DOHH2 (cell line): ENCODE data around the gene NTNG1.

ENCODE experiments used
- H3F3A ChIP-seq: fragments of 200-600 bp; sonication (generic), shearing (Covaris generic); 2 replicates; pipeline ENCODE4 v1.6.0; 2016; ENCODE audit warnings: antibody characterized with exemption, mild to moderate bottlenecking; ENCODE audit not compliant: control insufficient read depth, insufficient read depth
- H3K27ac ChIP-seq: fragments of 200-600 bp; sonication (generic); 2 replicates; pipeline ENCODE4 v1.5.1; 2014; ENCODE audit warnings: low read depth, mild to moderate bottlenecking, low read length, moderate library complexity
- H3K27me3 ChIP-seq: fragments of 200-600 bp; sonication (generic); 2 replicates; pipeline ENCODE4 v1.6.1; 2014; ENCODE audit warnings: mild to moderate bottlenecking, low read length, mixed read lengths; ENCODE audit not compliant: control insufficient read depth
- H3K36me3 ChIP-seq: fragments of 200-600 bp; sonication (generic); 2 replicates; pipeline ENCODE4 v1.6.1; 2014; ENCODE audit warnings: mild to moderate bottlenecking, low read length, moderate library complexity, mixed read lengths; ENCODE audit not compliant: control insufficient read depth
- H3K4me1 ChIP-seq: fragments of 200-600 bp; sonication (generic); 2 replicates; pipeline ENCODE4 v1.6.1; 2014; ENCODE audit warnings: mild to moderate bottlenecking, low read length, mixed read lengths; ENCODE audit not compliant: control insufficient read depth
- H3K4me2 ChIP-seq: fragments of 200-600 bp; sonication (generic); 2 replicates; pipeline ENCODE4 v1.6.0; 2014; ENCODE audit warnings: mild to moderate bottlenecking, low read length, moderate library complexity
- H3K4me3 ChIP-seq: fragments of 200-600 bp; sonication (generic); 2 replicates; pipeline ENCODE4 v1.5.1; 2014; ENCODE audit warnings: mild to moderate bottlenecking, low read length, mixed read lengths
- H3K79me2 ChIP-seq: fragments of 200-600 bp; sonication (generic); 2 replicates; pipeline ENCODE4 v1.6.1; 2014; ENCODE audit warnings: mild to moderate bottlenecking, low read length, mixed read lengths; ENCODE audit not compliant: control insufficient read depth
- H3K9me2 ChIP-seq: fragments of 200-600 bp; sonication (generic); replicated peaks from 2 replicates; pipeline ENCODE4 v1.6.1; 2014; ENCODE audit warnings: mild to moderate bottlenecking, low read length, mixed read lengths; ENCODE audit not compliant: control insufficient read depth
- H3K9me3 ChIP-seq: fragments of 200-600 bp; sonication (generic); 2 replicates; pipeline ENCODE4 v1.6.1; 2014; ENCODE audit warnings: antibody characterized with exemption, low read length, mixed read lengths; ENCODE audit not compliant: control insufficient read depth, insufficient read depth
- H4K20me1 ChIP-seq: fragments of 200-600 bp; sonication (generic); 2 replicates; pipeline ENCODE4 v1.6.0; 2014; ENCODE audit warnings: low read depth, mild to moderate bottlenecking, antibody characterized with exemption, low read length, moderate library complexity; ENCODE audit not compliant: control insufficient read depth, insufficient read depth
- CTCF ChIP-seq: fragments of 200-600 bp; sonication (generic); IDR thresholded peaks from one replicate; pipeline ENCODE4 v1.5.1; 2014; ENCODE audit warnings: antibody characterized with exemption, mild to moderate bottlenecking, low read depth, low read length; ENCODE audit not compliant: poor library complexity, severe bottlenecking
- EZH2phosphoT487 ChIP-seq: fragments of 200-600 bp; sonication (generic); IDR thresholded peaks from 2 replicates; pipeline ENCODE4 v1.6.1; 2017; ENCODE audit warnings: borderline replicate concordance, mild to moderate bottlenecking, antibody characterized with exemption, low read length, moderate library complexity, mixed read lengths

The NTNG1 gene

GRCh38 chr1:107450899-107451664, 310.2 kb downstream of the NTNG1 start:
- H3K4me2 ChIP-seq, result peak overlapping the region; percentile 73
- no peaks in the 10 kb centered on the region for H3K9me2 ChIP-seq
- no peaks in the 10 kb centered on the region for H3K27me3 ChIP-seq
- no peaks in the 10 kb centered on the region for H3K9me3 ChIP-seq
- 0 out of 2 replicates have a peak, but pooled peaks cover 2% of the 10 kb centered on the region for H3K36me3 ChIP-seq
- peaks cover 11% of the 10 kb centered on the region for H3F3A ChIP-seq
- peak overlapping the region; percentile 88 for H3K27ac ChIP-seq
- TF ChIP-seq CTCF (no peak), EZH2phosphoT487 (no peak)
- no peaks in the 10 kb centered on the region for H4K20me1 ChIP-seq
- peak overlapping the region; percentile 58 for H3K4me3 ChIP-seq
- peaks cover 73% of the 10 kb centered on the region for H3K4me1 ChIP-seq
- no peaks in the 10 kb centered on the region for H3K79me2 ChIP-seq

DNA sequence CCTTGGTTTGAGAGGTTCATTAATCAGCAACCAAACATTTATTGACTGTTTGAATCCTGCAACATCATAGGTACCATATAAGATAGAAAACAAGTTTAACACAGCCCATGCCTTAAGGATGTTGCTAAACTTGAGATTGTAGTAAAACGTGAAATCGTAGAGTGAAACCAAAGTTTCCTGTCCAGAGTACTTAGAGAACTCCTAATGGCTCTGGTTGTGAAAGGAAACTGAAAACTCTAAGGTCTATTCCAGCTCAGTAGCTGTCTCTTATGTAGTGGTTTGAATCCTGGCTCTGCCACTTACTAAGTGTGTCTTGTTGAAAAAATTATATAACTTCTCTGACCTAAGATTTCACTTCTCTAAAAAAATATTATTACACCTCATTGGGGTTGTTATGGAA, 310.9 kb downstream of the NTNG1 start:
- Histone ChIP-seq H4K20me1 (no peaks in the 10 kb centered on the region), H3K4me3 (peak overlapping the region; percentile 58), H3K79me2 (no peaks in the 10 kb centered on the region), H3K4me2 (peak overlapping the region; percentile 73), H3K9me2 (no peaks in the 10 kb centered on the region), H3K4me1 (peaks cover 67% of the 10 kb centered on the region), H3F3A (peaks cover 11% of the 10 kb centered on the region), H3K9me3 (no peaks in the 10 kb centered on the region), H3K27ac (peak overlapping the region; percentile 88), H3K36me3 (0 out of 2 replicates have a peak, but pooled peaks cover 2% of the 10 kb centered on the region), H3K27me3 (no peaks in the 10 kb centered on the region)
- TF ChIP-seq CTCF (no peak), EZH2phosphoT487 (no peak)

GRCh38 chr1:107454791-107455190, 314.0 kb downstream of the NTNG1 start:
- TF ChIP-seq CTCF (no peak), EZH2phosphoT487 (no peak)
- H3F3A ChIP-seq, result peaks cover 9% of the 10 kb centered on the region

More at GRCh38 chr1:107454791-107455190, 314.0 kb downstream of the NTNG1 start:
- Histone ChIP-seq H3K9me3 (no peaks in the 10 kb centered on the region), H3K36me3 (0 out of 2 replicates have a peak, but pooled peaks cover 2% of the 10 kb centered on the region), H3K79me2 (no peaks in the 10 kb centered on the region), H3K4me3 (no peak overlapping the region), H3K27ac (no peak overlapping the region), H3K27me3 (no peaks in the 10 kb centered on the region), H3K4me1 (peaks cover 73% of the 10 kb centered on the region), H3K4me2 (0 out of 2 replicates have a peak overlapping the region, but pooled peaks have one; percentile 7), H4K20me1 (no peaks in the 10 kb centered on the region), H3K9me2 (no peaks in the 10 kb centered on the region)
